SK-N-SH (cell line): ENCODE data around the gene PRKN. TPM values are rescaled to one million over a fixed set of nuclear protein-coding genes. Genes with fewer than 3 reads are reported as not detected.

ENCODE experiments used
- CTCF ChIA-PET: fragments of 300-600, 350-600 bp; formaldehyde crosslinking; extraction: SDS; loops from one replicate; lab custom pipeline; 2021; lab: Yijun Ruan, JAX
- POLR2A ChIA-PET: fragments of 350-600 bp; sonication (Branson Sonifier 250); formaldehyde crosslinking; extraction: SDS; loops from one replicate; lab custom pipeline; 2020; ENCODE audit warnings: antibody characterized with exemption, inconsistent platforms; lab: Yijun Ruan, JAX
- DNase-seq: peaks from one replicate; pipeline ENCODE4 v3.0.0; 2012
- H2AFZ ChIP-seq: fragments of 200-600 bp; sonication (generic); 2 replicates; pipeline ENCODE4 v1.8.1; 2016; ENCODE audit warnings: antibody characterized with exemption, mild to moderate bottlenecking, low read depth
- H3F3A ChIP-seq: fragments of 200-600 bp; sonication (generic); replicated peaks from 2 replicates; pipeline ENCODE3; 2016; ENCODE audit warnings: antibody characterized with exemption, mild to moderate bottlenecking; ENCODE audit not compliant: insufficient read depth
- H3K27ac ChIP-seq, 2 experiments: fragments of 200-500 bp in 1 of 2; fragments of 200-600 bp in 1 of 2; sonication (Bioruptor generic) in 1 of 2; sonication (generic), shearing (Covaris generic) in 1 of 2; 2 replicates each; pipeline versions ENCODE4 v1.5.1 to v1.6.1; 2014 to 2016; ENCODE audit warnings: low read depth in 2 of 2, inconsistent platforms in 1 of 2, low read length in 1 of 2, mild to moderate bottlenecking in 1 of 2, mixed read lengths in 1 of 2
- H3K27me3 ChIP-seq: fragments of 200-600 bp; sonication (generic), shearing (Covaris generic); 2 replicates; pipeline ENCODE4 v1.6.1; 2016; ENCODE audit warnings: mixed run types; ENCODE audit not compliant: insufficient read depth
- H3K36me3 ChIP-seq, 2 experiments: fragments of 200-500 bp in 1 of 2; fragments of 200-600 bp in 1 of 2; sonication (Bioruptor generic) in 1 of 2; sonication (generic) in 1 of 2; replicated peaks in 1 of 2; 2 replicates each; pipeline versions ENCODE3 to v1.5.1; 2014 to 2016; ENCODE audit warnings: low read length in 1 of 2, mild to moderate bottlenecking in 1 of 2; ENCODE audit not compliant: insufficient read depth in 2 of 2, control insufficient read depth in 1 of 2
- H3K4me1 ChIP-seq, 2 experiments: fragments of 200-500 bp in 1 of 2; fragments of 200-600 bp in 1 of 2; sonication (Bioruptor generic) in 1 of 2; sonication (generic), shearing (Covaris generic) in 1 of 2; 2 replicates each; pipeline versions ENCODE4 v1.5.1 to v1.6.1; 2014 to 2016; ENCODE audit warnings: low read depth in 1 of 2, low read length in 1 of 2, mixed run types in 1 of 2; ENCODE audit not compliant: insufficient read depth in 2 of 2, control insufficient read depth in 1 of 2
- H3K4me2 ChIP-seq: fragments of 200-600 bp; sonication (generic), shearing (Covaris generic); 2 replicates; pipeline ENCODE4 v1.6.1; 2017; ENCODE audit warnings: mixed run types
- H3K4me3 ChIP-seq, 2 experiments: fragments of 200-500 bp in 1 of 2; fragments of 200-600 bp in 1 of 2; sonication (Bioruptor generic) in 1 of 2; sonication (generic), shearing (Covaris generic) in 1 of 2; 2 replicates each; pipeline versions ENCODE4 v1.5.1 to v1.8.1; 2014 to 2016; ENCODE audit warnings: low read depth in 2 of 2, inconsistent platforms in 1 of 2, low read length in 1 of 2, mild to moderate bottlenecking in 1 of 2, mixed read lengths in 1 of 2, moderate library complexity in 1 of 2
- H3K79me2 ChIP-seq: fragments of 200-600 bp; sonication (generic); 2 replicates; pipeline ENCODE4 v1.8.1; 2017; ENCODE audit warnings: mild to moderate bottlenecking; ENCODE audit not compliant: insufficient read depth
- H3K9ac ChIP-seq: fragments of 200-600 bp; sonication (generic); 2 replicates; pipeline ENCODE4 v1.6.1; 2017; ENCODE audit warnings: mixed run types
- H3K9me2 ChIP-seq: fragments of 200-600 bp; sonication (generic); 2 replicates; pipeline ENCODE4 v1.6.1; 2017; ENCODE audit warnings: mixed run types
- H3K9me3 ChIP-seq: fragments of 200-600 bp; sonication (generic); 2 replicates; pipeline ENCODE4 v1.6.1; 2017; ENCODE audit warnings: mixed run types, mild to moderate bottlenecking, moderate library complexity
- H4K20me1 ChIP-seq: fragments of 200-600 bp; sonication (generic); 2 replicates; pipeline ENCODE4 v1.6.1; 2017; ENCODE audit warnings: mild to moderate bottlenecking, mixed run types; ENCODE audit not compliant: insufficient read depth
- ELF1 ChIP-seq: IDR thresholded peaks from 2 replicates; pipeline ENCODE4 v1.4.0; 2012
- EP300 ChIP-seq, 2 experiments: IDR thresholded peaks; 2 replicates each; pipeline versions ENCODE4 v1.4.0 to v1.6.1; 2012; ENCODE audit warnings: borderline replicate concordance in 1 of 2, low read depth in 1 of 2, low read length in 1 of 2
- FOXJ3 ChIP-seq: sonication (generic); formaldehyde crosslinking; IDR thresholded peaks from 2 replicates; pipeline ENCODE4 v1.5.1; 2020; ENCODE audit warnings: mild to moderate bottlenecking, missing genetic modification reagents
- GABPA ChIP-seq: IDR thresholded peaks from 2 replicates; pipeline ENCODE4 v1.4.0; 2012; ENCODE audit warnings: low read depth, mild to moderate bottlenecking
- GATA2 ChIP-seq: sonication (generic); formaldehyde crosslinking; IDR thresholded peaks from 2 replicates; pipeline ENCODE4 v1.5.0; 2020; ENCODE audit warnings: mild to moderate bottlenecking, missing genetic modification reagents
- MXI1 ChIP-seq: IDR thresholded peaks from 2 replicates; pipeline ENCODE4 v1.6.1; 2012; ENCODE audit warnings: mild to moderate bottlenecking, low read depth, low read length, improper control_type of control experiment
- NRF1 ChIP-seq: IDR thresholded peaks from 2 replicates; pipeline ENCODE4 v1.6.1; 2012; ENCODE audit warnings: low read depth, mild to moderate bottlenecking, low read length
- POLR2AphosphoS5 ChIP-seq: IDR thresholded peaks from 2 replicates; pipeline ENCODE4 v1.6.1; 2012; ENCODE audit warnings: low read depth, low read length
- RCOR1 ChIP-seq: fragments of 150-350 bp; IDR thresholded peaks from 2 replicates; pipeline ENCODE4 v1.6.1; 2017; ENCODE audit warnings: antibody characterized with exemption, low read length
- REST ChIP-seq: IDR thresholded peaks from 2 replicates; pipeline ENCODE4 v1.6.1; 2012; ENCODE audit warnings: mild to moderate bottlenecking, low read depth, low read length, moderate library complexity
- RFX5 ChIP-seq: IDR thresholded peaks from 2 replicates; pipeline ENCODE4 v1.6.1; 2012; ENCODE audit warnings: mild to moderate bottlenecking, improper control_type of control experiment, low read length
- SIN3A ChIP-seq: IDR thresholded peaks from 2 replicates; pipeline ENCODE4 v1.6.1; 2012; ENCODE audit warnings: low read depth, mild to moderate bottlenecking, low read length, moderate library complexity, borderline replicate concordance
- TAF1 ChIP-seq: IDR thresholded peaks from 2 replicates; pipeline ENCODE4 v1.6.1; 2012; ENCODE audit warnings: low read depth, mild to moderate bottlenecking, low read length, moderate library complexity, borderline replicate concordance
- TEAD4 ChIP-seq: IDR thresholded peaks from 2 replicates; pipeline ENCODE4 v1.4.0; 2012; ENCODE audit warnings: mild to moderate bottlenecking, borderline replicate concordance; ENCODE audit not compliant: insufficient read depth
- WGBS: methylation state at CpG from one replicate; pipeline ENCODE4 v1.1.6; 2017; ENCODE audit warnings: low lambda C conversion rate; 5-methylcytosine and 5-hydroxymethylcytosine counted together
- polyA plus RNA-seq, 3 experiments: library from polyadenylated mRNA; depleted of rRNA; stranded (reverse); fragments of >200 nt; gene quantifications; 2 replicates each; pipeline ENCODE4 v1.2.3, GENCODE V29; 2012
- TF ChIP-seq, protein P1 (sequence below): IDR thresholded peaks from 2 replicates; pipeline ENCODE4 v1.4.0; 2012; ENCODE audit warnings: low read depth, borderline replicate concordance

Gene PRKN
- polyA plus RNA-seq, 1 of the 3 experiments (the other 2 are of a cell fraction): 0.76 TPM

DNA sequence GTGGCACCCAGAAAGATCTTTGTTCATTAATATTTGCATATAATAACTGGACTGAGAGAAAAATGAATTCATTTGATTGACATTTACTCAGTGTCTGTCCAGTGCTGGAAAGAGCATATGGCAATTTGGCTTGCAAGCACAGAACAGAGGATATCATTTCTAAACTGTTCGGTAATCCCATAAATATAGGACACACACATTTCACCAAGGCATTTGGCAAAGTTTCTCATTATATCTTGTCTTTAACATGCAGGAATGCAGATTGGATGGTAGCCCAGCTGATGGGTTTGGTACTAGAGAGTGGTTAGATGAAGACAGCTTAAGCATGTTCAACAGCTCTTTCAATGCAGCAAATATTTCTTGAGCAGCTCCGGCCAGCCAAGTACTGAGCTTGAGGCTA is 259.2 kb downstream of the PRKN start (continued):
- TF ChIP-seq, protein P1, sequence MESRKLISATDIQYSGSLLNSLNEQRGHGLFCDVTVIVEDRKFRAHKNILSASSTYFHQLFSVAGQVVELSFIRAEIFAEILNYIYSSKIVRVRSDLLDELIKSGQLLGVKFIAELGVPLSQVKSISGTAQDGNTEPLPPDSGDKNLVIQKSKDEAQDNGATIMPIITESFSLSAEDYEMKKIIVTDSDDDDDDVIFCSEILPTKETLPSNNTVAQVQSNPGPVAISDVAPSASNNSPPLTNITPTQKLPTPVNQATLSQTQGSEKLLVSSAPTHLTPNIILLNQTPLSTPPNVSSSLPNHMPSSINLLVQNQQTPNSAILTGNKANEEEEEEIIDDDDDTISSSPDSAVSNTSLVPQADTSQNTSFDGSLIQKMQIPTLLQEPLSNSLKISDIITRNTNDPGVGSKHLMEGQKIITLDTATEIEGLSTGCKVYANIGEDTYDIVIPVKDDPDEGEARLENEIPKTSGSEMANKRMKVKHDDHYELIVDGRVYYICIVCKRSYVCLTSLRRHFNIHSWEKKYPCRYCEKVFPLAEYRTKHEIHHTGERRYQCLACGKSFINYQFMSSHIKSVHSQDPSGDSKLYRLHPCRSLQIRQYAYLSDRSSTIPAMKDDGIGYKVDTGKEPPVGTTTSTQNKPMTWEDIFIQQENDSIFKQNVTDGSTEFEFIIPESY: no peak
- TF ChIP-seq SIN3A: no peak
- no peak for TF ChIP-seq ELF1
- no peak for TF ChIP-seq MXI1
- no peak for TF ChIP-seq TEAD4
- TF ChIP-seq POLR2AphosphoS5: no peak
- no peak for TF ChIP-seq FOXJ3 (CRISPR knock-in tag)
- TF ChIP-seq RCOR1: no peak

GRCh38 chr6:162467679-162468078 is 259.9 kb downstream of the PRKN start:
- 84% methylated on average over 9 of the region's 9 CpGs for WGBS
- H3K27me3 ChIP-seq: no peaks in the 10 kb centered on the region
- DNase-seq: no peak
- POLR2A ChIA-PET: no interaction called here
- CTCF ChIA-PET: no interaction called here
- no peaks in the 10 kb centered on the region for H3K9me2 ChIP-seq
- H3K9me3 ChIP-seq: no peaks in the 10 kb centered on the region
- no peaks in the 10 kb centered on the region for H3K79me2 ChIP-seq
- H2AFZ ChIP-seq: no peak overlapping the region
- H3K4me2 ChIP-seq: no peak overlapping the region
- no peaks in the 10 kb centered on the region for H3K36me3 ChIP-seq
- TF ChIP-seq GATA2 (CRISPR knock-in tag) (no peak), TEAD4 (no peak), GABPA (no peak), NRF1 (no peak), REST (no peak), TAF1 (no peak), EP300 (IDR thresholded peaks at IDR 0.05; ENCODE audit: borderline replicate concordance in 1 of 2, low read depth in 1 of 2, low read length in 1 of 2) (no peak), ELF1 (no peak), RFX5 (no peak), POLR2AphosphoS5 (no peak)
- TF ChIP-seq, all 33 proteins: peak for 0
- H3K27ac ChIP-seq: no peak overlapping the region
- H4K20me1 ChIP-seq: no peaks in the 10 kb centered on the region
- H3K4me3 ChIP-seq: no peak overlapping the region
- H3F3A ChIP-seq: no peaks in the 10 kb centered on the region
- H3K4me1 ChIP-seq: no peaks in the 10 kb centered on the region
- H3K9ac ChIP-seq: no peak overlapping the region
